ENCODE measurements around the gene DNM2.
"Not testable (repeated sequence)": the region's sequence is repeated elsewhere in the genome, so short reads cannot be mapped to it uniquely, and the experiment has no call there.

The DNM2 gene

DNA sequence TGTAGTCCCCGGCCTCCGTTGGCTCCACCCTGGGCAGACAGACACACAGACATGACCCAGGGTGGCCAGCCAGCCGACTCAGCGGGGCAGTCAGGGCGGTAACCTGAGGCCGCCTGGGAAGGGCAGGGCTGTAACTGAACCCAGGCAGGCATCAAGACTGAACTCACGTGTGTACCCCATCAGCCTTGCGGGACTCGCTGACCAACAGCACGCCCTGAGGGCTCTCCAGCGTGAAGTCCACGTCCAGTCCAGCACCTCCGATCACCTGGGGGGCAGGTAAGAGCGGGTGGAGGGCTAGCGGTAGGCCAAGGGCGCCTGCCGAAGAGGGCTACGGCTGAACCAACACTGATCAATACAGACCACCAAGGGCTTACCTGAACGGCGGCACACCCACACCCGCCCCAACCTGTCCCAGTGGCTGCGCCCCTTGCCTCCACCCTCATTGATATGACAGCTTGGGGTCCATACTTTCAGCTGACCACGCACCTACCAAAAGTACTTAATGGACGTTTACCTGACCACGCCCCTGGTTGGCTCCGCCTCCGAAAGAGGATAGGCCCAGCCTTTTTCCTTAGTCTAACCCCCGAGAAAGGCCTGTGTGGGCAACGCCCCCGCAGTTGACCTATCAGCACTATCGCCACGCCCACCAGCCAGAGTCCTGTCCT, 117.3 kb downstream of the DNM2 start:
- no peak for DNase-seq (ENCODE audit: low read depth in 2 of 2)

DNA sequence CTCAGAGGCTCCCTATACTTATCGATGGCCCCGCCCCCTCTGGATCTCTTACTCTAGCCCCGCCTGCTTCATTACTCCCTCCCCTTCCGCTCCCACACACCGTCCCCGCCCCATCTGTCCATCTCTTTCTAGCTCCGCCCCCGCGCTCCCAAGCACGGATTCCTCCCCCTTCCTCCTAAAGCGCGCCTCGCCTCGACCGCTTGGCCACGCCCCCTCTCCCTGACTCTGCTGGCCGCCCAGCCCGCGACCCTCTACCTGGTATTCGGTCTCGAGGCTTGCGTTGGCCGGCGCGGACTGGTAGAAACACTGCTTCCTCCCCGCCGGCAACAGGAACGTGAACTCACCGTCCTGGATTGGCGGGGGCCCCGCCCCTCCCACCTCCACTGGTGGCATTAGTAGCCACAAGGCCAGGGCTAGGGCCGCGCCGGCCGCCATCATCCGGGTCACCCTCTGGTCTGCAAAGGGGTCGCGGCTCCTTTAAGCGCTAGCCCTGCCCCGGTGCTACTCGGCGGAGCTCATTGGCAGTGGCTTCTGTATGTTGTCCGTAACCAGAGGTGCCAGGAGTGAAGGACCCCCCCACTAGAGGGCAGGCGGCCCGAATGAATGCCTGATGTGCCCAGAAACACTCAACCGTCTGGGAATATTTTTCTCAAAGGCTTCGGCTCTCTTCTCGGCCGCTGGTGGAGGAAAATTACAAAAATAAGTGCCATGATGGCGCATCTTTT, 118.0 kb downstream of the DNM2 start, which contains the start of gene TMED1:
TSS of gene TMED1 (minus strand) at position 459 of the 725 bp plus-strand sequence. CDS start at position 438, 21 bp downstream.
- DNase-seq (ENCODE audit: low read depth in 2 of 2), result peak; percentile 97 to 98

DNA sequence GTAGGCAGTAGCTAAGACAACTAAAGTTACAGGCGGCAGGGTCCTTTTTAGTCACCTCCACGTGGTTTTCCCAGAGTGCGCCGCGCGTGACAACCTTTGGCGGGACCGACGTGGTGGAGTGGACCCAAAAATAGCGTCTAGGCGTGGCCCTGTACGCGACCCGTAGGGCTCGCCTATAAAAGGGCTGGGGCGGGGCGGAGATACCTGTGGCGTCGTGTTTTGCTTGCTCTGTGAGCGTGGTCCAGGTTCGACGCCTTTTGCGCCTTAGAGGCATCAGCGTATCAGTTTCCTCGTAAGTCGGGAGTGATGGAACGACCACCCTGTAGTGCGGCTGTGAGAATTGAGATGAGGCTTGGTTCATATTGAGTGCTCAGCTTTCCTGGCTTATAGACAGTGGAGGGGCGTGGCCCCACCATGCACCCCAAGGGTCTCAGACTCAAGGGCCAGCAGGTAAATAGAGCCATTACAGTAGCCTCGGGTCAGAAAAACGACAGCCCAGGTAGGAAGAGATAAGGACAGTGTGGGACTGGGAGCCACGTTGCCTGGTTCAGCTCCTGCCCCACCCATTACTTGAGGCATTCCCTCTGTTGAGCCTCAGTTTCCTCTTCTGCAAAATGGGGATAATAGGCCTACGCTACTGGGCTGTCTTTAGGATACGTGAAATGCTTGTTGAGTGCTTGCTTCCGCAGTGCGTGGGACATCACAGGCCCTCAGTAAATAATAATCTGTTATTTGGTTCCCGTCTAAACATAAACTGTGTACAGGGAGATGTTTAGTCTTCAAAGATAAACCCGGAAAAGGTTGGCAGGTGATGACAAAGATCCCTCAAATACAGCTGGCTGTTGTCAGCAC, 118.8 kb downstream of the DNM2 start:
- DNase-seq (ENCODE audit: low read depth in 2 of 2), result no peak

DNA sequence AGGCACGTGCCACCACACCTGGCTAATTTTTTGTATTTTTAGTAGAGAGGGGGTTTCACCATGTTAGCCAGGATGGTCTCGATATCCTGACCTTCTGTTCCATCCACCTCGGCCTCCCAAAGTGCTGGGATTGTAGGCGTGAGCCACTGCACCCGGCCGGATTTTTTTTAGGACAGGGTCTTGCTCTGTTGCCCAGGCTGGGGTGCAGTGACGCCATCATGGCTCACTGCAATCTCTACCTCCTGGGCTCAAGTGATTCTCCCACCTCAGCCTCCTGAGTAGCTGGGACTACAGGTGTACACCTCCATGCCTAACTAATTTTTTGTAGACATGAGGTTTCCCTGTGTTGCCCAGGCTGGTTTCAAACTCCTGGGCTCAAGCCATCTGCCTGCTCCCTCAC, 119.8 kb downstream of the DNM2 start:
- DNase-seq (ENCODE audit: low read depth in 2 of 2), result not testable (repeated sequence)

DNA sequence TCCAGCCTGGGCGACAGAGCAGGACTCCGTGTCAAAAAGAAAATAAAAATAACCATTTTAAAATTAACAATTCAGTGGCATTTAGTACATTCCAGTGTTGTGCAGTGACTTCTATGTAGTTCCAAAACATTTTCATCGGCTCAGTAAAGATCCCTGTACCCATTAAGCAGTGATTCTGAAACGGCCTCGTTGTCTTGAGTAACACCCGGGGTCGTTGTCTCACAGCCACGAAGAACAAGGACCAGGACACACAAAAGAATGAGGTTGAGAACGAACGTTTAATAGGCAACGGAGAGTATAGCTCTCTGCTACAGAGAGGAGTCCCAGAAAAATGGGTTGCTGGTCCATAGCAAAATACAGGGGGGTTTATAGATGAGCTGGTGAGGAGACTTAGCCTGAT, 120.5 kb downstream of the DNM2 start:
- DNase-seq (ENCODE audit: low read depth in 2 of 2), result no peak

DNA sequence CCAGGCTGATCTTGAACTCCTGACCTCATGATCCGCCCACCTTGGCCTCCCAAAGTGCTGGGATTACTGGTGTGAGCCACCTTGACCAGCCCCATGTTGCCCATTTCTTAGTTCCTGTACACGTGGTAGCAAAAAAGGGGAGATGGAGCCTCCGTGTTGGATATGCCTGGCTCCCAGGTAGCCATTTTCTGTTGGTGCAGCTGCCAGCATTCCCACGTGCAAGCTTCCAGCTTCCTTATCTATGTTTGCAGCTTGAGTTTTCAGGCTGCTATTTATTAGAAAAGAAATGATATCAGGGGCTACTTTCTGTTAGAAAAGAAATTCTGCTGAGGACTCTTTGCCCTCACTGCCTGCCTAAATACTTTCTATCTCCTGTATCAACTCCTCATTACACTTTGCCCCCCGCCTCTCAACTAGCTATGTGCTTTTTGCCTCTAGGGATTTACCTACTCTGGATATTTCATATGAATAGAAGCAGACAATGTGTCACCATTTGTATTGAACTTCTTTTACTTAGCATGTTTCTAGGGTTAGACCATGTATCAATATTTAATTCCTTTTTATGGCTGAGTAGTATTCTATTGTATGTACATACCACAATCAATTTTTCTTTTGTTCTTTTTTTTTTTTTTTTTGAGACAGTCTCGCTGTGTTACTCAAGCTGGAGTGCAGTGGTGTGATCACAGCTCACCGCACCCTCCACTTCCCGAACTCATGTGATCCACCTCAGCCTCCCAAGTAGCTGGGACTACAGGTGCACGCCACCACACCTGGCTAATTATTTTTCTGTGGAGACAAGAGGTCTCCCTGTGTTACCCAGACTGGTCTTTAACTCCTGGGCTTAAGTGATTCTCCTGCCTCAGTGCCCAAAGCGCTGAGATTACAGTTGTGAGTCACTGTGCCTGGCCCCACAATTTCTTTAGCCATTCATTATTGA, 121.5 kb downstream of the DNM2 start:
- DNase-seq (ENCODE audit: low read depth in 2 of 2), result no peak

DNA sequence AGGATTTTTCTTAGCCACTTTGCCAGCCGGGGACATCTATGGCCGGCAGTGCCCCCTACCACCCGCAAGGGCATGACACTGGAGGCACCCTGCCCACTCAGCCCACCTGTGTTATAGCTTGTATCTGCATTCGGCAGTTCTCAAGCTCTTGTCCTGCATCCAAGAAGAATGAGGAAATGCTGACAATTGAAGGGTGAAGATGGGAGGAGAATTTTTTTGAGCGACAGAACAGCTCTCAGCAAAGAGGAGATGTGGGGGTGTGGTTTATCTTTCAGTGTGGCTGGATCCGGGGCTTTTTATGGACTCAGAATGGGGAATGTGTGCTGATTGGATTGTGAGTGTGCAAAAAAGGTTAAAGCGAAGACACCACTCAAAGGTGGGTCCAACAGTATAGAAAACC, 124.9 kb downstream of the DNM2 start:
- no peak for DNase-seq (ENCODE audit: low read depth in 2 of 2)

DNA sequence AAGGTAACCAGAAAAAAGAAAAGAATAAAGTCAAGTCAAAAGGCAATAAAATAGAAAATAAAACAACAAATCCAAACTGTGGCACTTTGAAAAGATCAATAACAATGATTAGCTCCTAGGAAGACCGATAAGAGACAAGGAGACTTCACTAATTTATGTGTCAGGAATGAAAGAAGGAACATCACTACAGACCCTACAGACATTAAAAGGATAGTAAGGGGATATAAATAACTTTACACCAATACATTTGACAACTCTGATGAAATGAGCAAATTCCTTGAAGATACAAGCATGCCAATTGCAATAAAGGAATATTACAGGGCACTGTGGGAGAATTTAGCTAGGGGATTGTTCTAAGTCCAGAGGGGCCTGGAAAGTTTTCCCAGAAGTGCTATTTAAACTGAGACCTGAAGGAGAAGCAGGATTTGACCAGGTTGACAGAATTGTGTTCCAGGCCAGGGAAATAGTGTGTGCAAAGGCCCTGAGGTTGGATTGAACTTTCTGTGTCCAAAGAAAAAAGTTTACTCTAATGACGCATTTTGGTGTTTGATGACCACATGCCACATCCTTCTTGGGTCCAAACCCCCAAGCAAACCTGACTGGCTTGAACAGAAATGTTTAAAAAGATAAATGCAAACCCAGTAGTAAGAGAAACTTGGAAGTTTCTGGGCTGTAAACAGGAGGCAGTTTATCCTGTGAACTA, 128.8 kb downstream of the DNM2 start:
- no peak for DNase-seq (ENCODE audit: low read depth in 2 of 2)

DNA sequence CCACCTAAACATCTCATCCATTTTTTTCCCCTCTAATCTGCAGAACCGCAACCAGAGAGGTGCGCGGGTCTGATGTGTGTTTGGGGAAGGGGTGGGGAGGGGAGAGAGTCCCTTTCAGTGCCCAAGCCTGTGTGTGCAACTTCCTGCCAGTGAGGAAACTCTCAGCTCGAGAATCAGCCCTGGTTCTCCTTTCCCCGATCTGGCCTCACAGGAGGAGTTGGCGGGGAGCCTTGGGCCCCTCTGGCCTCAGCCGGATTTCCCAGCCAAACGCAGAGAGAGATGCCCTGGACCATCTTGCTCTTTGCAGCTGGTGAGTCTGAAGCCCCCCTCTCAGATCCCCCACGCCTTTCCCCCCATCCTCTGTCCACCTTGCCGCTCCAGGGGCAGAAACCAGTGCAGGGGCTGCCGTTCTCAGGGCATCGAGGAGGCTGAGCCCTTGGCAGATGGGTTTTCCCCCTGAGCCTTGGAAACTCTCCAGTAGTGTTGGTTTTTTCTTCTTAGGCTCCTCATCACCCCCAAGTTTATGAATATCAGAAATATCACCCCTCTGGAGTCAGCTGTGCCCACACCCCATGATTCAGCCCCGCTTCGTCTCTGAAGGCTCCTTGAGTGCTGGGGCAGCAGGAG, 130.5 kb downstream of the DNM2 start, which contains the start of gene C19orf38:
TSS of gene C19orf38 (plus strand) at position 186 of the 627 bp plus-strand sequence. CDS start at position 280, 94 bp downstream.
- DNase-seq (ENCODE audit: low read depth in 2 of 2), result no peak

DNA sequence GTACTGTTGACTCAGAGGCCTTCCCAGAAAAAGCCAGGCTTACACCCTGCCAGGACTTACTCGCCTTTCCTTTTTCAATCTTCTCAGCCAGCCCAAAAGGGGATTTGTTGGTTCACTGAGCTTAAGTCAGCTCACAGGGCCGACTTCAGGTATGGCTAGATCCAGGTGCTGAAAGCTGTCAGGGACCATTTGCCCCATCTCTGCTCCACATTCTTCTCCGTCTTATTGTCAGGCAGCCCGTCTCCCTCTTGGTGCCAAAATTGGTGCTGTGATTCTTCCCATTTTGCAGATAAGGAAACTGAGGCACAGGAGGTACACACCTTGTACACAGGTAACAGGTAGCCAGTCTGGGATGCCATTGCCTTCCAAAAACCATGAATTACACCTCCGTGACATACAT, 132.8 kb downstream of the DNM2 start:
- DNase-seq (ENCODE audit: low read depth in 2 of 2), result no peak

DNA sequence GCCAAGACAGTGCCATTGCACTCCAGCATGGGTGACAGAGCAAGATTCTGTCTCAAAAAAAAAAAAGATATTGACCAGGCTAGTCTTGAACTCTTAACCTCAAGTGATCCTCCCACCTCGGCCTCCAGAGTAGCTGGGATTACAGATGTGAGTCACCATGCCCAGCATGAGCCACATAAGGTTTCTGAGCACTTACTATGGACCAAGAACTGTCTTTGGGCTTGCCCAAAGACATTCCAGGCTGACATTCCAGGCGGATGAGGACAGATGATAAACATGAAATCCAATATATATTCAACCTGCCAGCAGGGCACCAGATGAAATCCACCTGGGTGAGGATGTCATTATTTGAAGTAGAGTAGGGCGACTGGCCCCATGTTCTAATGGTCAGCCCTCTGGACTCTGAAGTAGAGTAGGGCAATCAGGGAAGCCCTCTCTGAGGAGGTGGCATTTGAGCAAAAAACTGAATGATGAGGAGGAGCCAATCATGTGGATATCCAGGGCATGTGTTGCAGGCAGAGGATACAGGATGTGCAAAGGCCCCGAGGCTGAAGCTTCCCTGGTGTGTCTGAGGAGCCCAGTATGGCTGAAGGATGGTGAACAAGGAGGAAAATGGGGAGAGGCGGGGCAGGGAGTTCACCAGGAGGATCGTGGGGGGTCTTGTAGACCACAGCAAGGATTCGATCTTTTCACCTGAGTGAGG, 134.4 kb downstream of the DNM2 start:
- no peak for DNase-seq (ENCODE audit: low read depth in 2 of 2)

DNA sequence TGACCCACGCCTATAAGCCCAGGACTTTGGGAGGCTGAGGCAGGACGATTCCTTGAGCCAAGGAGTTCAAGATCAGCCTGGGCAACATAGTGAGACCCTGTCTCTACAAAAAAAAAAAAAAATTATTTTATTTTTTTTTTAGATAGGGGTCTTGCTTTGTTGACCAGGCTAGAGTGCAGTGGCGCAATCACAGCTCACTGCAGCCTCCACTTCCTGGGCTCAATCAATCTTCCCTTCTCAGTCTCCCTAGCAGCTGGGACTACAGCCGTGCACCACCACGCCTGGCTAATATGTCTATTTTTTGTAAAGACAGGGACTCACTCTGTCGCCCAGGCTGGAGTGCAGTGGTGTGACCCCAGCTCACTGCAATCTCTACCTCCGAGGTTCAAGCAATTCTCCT, 135.1 kb downstream of the DNM2 start:
- DNase-seq (ENCODE audit: low read depth in 2 of 2), result no peak

DNA sequence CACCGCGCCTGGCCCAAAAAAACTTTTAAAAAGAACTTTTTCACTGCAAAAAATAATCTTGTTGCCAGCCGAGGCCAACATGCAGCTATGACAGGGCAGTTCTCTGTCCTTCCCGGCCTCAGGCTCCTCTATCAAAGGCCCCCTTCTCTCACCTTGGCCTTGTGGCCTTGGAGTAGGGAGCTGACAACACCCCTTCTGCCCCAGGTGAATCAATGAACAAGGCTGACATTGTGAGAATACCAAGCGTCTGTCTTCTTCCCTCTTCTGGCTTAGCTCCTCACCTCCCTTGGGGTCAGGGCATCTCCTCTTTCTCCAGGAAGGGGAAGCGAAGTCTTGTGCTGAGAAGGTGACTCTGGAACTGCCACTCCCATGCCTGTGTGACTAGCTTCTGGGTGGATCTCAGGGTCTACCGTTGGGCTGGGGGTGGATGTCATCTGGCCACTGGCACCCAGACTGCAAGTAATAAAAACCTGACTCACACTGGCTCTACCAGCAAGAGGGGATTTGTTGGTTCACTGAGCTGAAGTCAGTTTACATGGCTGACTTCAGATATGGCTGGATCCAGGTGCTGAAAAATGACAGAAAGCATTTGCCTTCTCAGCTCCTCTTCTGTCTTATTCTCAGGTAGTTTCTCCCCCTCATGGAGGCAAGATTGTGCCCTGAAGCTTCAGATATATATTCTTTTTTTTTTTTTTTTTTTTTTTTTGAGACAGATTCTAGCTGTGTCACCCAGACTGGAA, 136.6 kb downstream of the DNM2 start:
- no peak for DNase-seq (ENCODE audit: low read depth in 2 of 2)

DNA sequence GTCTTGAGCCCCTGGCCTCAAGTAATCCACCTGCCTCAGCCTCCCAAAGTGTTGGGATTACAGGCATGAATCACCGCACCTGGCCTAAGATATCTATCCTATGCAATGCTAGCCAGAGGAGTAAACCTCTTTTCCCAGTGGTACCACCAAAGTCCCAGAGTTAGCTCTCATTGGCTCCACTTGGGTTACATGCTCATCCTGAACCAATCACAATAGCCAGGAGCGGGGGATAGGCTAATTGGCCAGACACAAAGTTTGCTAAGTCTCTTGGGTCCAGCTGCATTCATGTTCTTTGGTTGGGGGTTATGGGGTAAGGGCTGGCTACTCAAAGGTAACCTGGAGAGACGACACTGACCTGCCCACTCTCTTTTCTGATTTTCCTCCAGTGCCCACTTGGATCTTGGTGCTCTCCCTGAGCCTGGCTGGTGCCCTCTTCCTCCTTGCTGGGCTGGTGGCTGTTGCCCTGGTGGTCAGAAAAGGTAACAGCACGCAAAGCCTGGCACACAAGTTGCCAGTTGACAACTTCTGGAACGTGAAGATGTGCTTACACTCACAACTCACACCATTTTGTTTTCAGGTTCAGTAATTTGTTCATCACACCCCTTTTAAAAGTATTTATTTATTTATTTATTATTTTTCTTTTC, 138.1 kb downstream of the DNM2 start:
- DNase-seq (ENCODE audit: low read depth in 2 of 2), result no peak

DNA sequence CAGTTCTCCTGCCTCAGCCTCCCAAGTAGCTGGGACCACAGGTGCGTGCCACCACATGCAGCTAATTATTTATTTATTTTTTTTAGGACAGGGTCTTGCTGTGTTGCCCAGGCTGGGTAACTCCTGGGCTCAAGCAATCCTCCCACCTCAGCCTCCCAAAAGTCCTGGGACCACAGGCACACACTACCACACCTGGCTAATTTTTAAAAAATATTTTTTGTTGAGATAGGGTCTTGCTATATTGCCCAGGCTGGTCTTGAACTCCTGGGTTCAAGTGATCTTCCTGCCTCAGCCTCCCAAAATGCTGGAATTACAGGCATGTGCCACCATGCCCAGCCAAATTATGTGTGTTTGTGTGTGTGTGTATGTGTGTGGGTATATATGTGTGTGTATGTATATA, 139.0 kb downstream of the DNM2 start:
- not testable (repeated sequence) for DNase-seq (ENCODE audit: low read depth in 2 of 2)

DNA sequence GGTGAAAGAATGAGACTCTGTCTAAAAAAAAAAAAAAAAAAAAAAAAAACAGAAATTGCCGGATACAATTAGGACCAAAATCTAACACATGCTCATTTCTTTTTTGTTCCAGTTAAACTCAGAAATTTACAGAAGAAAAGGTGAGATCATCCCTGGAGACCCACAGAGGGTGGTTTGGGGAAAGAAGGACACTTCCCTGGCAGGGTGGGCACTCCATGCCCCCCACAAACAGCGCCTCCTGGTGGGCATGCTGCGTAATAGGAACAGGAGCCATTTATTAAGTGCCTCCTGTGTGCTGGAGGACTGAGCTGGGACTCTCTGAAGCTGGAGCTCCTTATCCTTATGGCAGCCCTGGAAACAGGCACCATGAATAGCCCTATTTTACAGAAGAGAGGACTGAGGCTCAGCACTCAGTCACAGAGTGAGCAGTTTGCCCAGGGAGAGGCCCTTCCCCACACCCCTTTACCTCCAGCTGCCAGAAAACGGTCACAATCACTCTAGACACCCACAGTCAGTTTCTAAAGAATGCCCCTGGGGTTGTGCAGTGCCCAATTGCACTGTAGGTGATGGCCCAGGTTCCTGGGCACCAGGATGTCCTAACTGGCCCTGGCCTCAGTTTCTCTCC, 140.4 kb downstream of the DNM2 start:
- DNase-seq (ENCODE audit: low read depth in 2 of 2), result no peak

DNA sequence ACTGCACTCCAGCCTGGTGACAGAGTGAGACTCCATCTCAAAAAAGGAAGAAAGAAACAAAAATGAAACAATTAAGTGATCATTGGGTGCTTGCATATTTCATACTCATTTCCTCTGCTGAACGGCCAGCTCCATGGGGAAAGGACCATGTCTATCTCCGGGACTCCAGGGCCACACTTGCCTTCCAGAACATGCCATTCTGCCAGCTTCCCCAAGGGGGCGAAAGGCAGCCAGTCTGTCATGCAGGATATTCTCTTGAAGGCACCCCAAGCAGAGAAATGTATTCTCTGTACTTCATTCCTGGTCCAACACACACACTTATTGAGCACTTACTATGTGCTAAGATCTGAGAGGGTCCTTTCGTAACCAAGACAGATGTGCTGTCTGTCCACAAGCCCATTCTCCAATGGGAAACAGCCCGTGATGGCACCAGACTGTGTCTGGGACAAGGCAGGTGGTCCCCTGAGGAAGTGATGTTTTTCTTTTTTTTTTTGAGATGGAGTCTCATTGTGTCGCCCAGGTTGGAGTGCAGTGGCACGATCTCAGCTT, 143.3 kb downstream of the DNM2 start:
- no peak for DNase-seq (ENCODE audit: low read depth in 2 of 2)
